ENCODE measurements around the gene RIMS3.

DNA sequence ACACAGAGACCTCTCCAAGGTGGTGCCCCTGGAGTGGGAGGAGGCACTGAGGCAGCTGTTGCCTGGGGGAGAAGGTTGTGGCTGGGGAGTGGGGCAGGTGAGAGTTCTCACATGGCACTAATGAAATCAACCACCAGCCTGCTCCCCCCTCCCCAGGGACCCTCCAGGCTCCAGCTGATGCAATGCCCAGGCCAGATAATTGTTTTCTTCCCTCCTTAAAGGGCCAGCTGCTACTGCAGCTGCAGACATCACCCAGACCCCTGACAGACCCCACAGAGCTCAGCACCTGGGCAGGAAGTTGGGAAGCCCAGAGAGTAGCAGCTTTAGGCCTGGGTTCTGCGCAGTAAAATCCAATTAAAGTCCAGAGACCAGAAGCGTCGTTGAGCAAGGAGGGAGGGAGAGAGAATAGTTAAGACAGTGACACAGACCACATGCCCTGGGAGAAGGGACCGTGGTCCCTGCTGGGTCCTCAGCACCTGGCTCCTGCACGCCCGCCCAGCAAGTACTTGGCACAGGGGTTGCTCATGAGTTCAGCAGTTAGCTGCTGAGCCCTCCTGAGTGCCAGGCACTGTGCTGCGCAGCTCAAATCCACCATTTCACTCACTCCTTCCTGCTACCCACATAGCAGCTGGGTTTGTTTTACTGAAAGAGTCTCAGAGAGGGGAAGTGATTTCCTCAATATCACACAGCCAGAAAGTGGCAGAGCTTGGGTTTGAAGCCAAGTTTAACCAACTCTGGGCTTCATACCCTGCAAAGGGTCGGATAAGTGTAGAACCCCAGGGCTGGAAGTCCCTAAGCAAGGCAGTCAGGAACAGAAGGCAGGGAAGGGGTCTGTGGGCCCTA is 1.9 kb downstream of the RIMS3 start:
- TF ChIP-seq POLR2A (IDR thresholded peaks at IDR 0.05; ENCODE audit: borderline replicate concordance, extremely low read depth, insufficient read depth, insufficient read length): no peak
- TF ChIP-seq YY1 (IDR thresholded peaks at IDR 0.05; ENCODE audit: extremely low read depth, insufficient replicate concordance, low read depth, low read length): no peak
- TF ChIP-seq, protein P1, sequence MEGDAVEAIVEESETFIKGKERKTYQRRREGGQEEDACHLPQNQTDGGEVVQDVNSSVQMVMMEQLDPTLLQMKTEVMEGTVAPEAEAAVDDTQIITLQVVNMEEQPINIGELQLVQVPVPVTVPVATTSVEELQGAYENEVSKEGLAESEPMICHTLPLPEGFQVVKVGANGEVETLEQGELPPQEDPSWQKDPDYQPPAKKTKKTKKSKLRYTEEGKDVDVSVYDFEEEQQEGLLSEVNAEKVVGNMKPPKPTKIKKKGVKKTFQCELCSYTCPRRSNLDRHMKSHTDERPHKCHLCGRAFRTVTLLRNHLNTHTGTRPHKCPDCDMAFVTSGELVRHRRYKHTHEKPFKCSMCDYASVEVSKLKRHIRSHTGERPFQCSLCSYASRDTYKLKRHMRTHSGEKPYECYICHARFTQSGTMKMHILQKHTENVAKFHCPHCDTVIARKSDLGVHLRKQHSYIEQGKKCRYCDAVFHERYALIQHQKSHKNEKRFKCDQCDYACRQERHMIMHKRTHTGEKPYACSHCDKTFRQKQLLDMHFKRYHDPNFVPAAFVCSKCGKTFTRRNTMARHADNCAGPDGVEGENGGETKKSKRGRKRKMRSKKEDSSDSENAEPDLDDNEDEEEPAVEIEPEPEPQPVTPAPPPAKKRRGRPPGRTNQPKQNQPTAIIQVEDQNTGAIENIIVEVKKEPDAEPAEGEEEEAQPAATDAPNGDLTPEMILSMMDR (IDR thresholded peaks at IDR 0.05 in 2 of 3, conservative IDR thresholded peaks at IDR 0.05 in 1 of 3; ENCODE audit: borderline replicate concordance in 1 of 3, insufficient read depth in 1 of 3, low read depth in 2 of 3, low read length in 2 of 3): no peak
- TF ChIP-seq ATF3 (IDR thresholded peaks at IDR 0.05): no peak
- no peak for TF ChIP-seq REST (IDR thresholded peaks at IDR 0.05; ENCODE audit: low read depth)
- no peak for TF ChIP-seq POLR2AphosphoS5 (IDR thresholded peaks at IDR 0.05; ENCODE audit: low read depth, low read length)
- TF ChIP-seq CEBPB (IDR thresholded peaks at IDR 0.05; ENCODE audit: low read depth): no peak
- no peak for TF ChIP-seq ZNF274 (IDR thresholded peaks at IDR 0.05; ENCODE audit: low read depth, low read length)
- TF ChIP-seq EZH2phosphoT487 (IDR thresholded peaks at IDR 0.05; ENCODE audit: borderline replicate concordance): no peak
- TF ChIP-seq SP1 (IDR thresholded peaks at IDR 0.05; ENCODE audit: low read depth): no peak
- no peak for TF ChIP-seq EGR1 (IDR thresholded peaks at IDR 0.05; ENCODE audit: low read depth)
- no peak for TF ChIP-seq RAD21 (IDR thresholded peaks at IDR 0.05; ENCODE audit: low read depth)
- TF ChIP-seq EZH2 (IDR thresholded peaks at IDR 0.05): no peak

Measured in HCT116 (cell line).